SK-N-SH (cell line): ENCODE measurements around the gene FRYL. TPM values are rescaled to one million over a fixed set of nuclear protein-coding genes. Genes with fewer than 3 reads are reported as not detected.
"Not testable (repeated sequence)": the region's sequence is repeated elsewhere in the genome, so short reads cannot be mapped to it uniquely, and the experiment has no call there.

Experiments
- CTCF ChIA-PET: fragments of 300-600, 350-600 bp; formaldehyde crosslinking; extraction: SDS; loops from one replicate; lab custom pipeline; 2021; lab: Yijun Ruan, JAX
- POLR2A ChIA-PET: fragments of 350-600 bp; sonication (Branson Sonifier 250); formaldehyde crosslinking; extraction: SDS; loops from one replicate; lab custom pipeline; 2020; ENCODE audit warnings: antibody characterized with exemption, inconsistent platforms; lab: Yijun Ruan, JAX
- DNase-seq: peaks from one replicate; pipeline ENCODE4 v3.0.0; 2012
- H2AFZ ChIP-seq: fragments of 200-600 bp; sonication (generic); 2 replicates; pipeline ENCODE4 v1.8.1; 2016; ENCODE audit warnings: antibody characterized with exemption, mild to moderate bottlenecking, low read depth
- H3F3A ChIP-seq: fragments of 200-600 bp; sonication (generic); replicated peaks from 2 replicates; pipeline ENCODE3; 2016; ENCODE audit warnings: antibody characterized with exemption, mild to moderate bottlenecking; ENCODE audit not compliant: insufficient read depth
- H3K27ac ChIP-seq, 2 experiments: fragments of 200-500 bp in 1 of 2; fragments of 200-600 bp in 1 of 2; sonication (Bioruptor generic) in 1 of 2; sonication (generic), shearing (Covaris generic) in 1 of 2; 2 replicates each; pipeline versions ENCODE4 v1.5.1 to v1.6.1; 2014 to 2016; ENCODE audit warnings: low read depth in 2 of 2, inconsistent platforms in 1 of 2, low read length in 1 of 2, mild to moderate bottlenecking in 1 of 2, mixed read lengths in 1 of 2
- H3K27me3 ChIP-seq: fragments of 200-600 bp; sonication (generic), shearing (Covaris generic); 2 replicates; pipeline ENCODE4 v1.6.1; 2016; ENCODE audit warnings: mixed run types; ENCODE audit not compliant: insufficient read depth
- H3K36me3 ChIP-seq, 2 experiments: fragments of 200-500 bp in 1 of 2; fragments of 200-600 bp in 1 of 2; sonication (Bioruptor generic) in 1 of 2; sonication (generic) in 1 of 2; replicated peaks in 1 of 2; 2 replicates each; pipeline versions ENCODE3 to v1.5.1; 2014 to 2016; ENCODE audit warnings: low read length in 1 of 2, mild to moderate bottlenecking in 1 of 2; ENCODE audit not compliant: insufficient read depth in 2 of 2, control insufficient read depth in 1 of 2
- H3K4me1 ChIP-seq, 2 experiments: fragments of 200-500 bp in 1 of 2; fragments of 200-600 bp in 1 of 2; sonication (Bioruptor generic) in 1 of 2; sonication (generic), shearing (Covaris generic) in 1 of 2; 2 replicates each; pipeline versions ENCODE4 v1.5.1 to v1.6.1; 2014 to 2016; ENCODE audit warnings: low read depth in 1 of 2, low read length in 1 of 2, mixed run types in 1 of 2; ENCODE audit not compliant: insufficient read depth in 2 of 2, control insufficient read depth in 1 of 2
- H3K4me2 ChIP-seq: fragments of 200-600 bp; sonication (generic), shearing (Covaris generic); 2 replicates; pipeline ENCODE4 v1.6.1; 2017; ENCODE audit warnings: mixed run types
- H3K4me3 ChIP-seq, 2 experiments: fragments of 200-500 bp in 1 of 2; fragments of 200-600 bp in 1 of 2; sonication (Bioruptor generic) in 1 of 2; sonication (generic), shearing (Covaris generic) in 1 of 2; 2 replicates each; pipeline versions ENCODE4 v1.5.1 to v1.8.1; 2014 to 2016; ENCODE audit warnings: low read depth in 2 of 2, inconsistent platforms in 1 of 2, low read length in 1 of 2, mild to moderate bottlenecking in 1 of 2, mixed read lengths in 1 of 2, moderate library complexity in 1 of 2
- H3K79me2 ChIP-seq: fragments of 200-600 bp; sonication (generic); 2 replicates; pipeline ENCODE4 v1.8.1; 2017; ENCODE audit warnings: mild to moderate bottlenecking; ENCODE audit not compliant: insufficient read depth
- H3K9ac ChIP-seq: fragments of 200-600 bp; sonication (generic); 2 replicates; pipeline ENCODE4 v1.6.1; 2017; ENCODE audit warnings: mixed run types
- H3K9me2 ChIP-seq: fragments of 200-600 bp; sonication (generic); 2 replicates; pipeline ENCODE4 v1.6.1; 2017; ENCODE audit warnings: mixed run types
- H3K9me3 ChIP-seq: fragments of 200-600 bp; sonication (generic); 2 replicates; pipeline ENCODE4 v1.6.1; 2017; ENCODE audit warnings: mixed run types, mild to moderate bottlenecking, moderate library complexity
- H4K20me1 ChIP-seq: fragments of 200-600 bp; sonication (generic); 2 replicates; pipeline ENCODE4 v1.6.1; 2017; ENCODE audit warnings: mild to moderate bottlenecking, mixed run types; ENCODE audit not compliant: insufficient read depth
- CHD2 ChIP-seq: fragments of 150-350 bp; IDR thresholded peaks from 2 replicates; pipeline ENCODE4 v1.6.1; 2018; ENCODE audit warnings: low read length; ENCODE audit not compliant: partially characterized antibody
- ELF1 ChIP-seq: IDR thresholded peaks from 2 replicates; pipeline ENCODE4 v1.4.0; 2012
- EZH2phosphoT487 ChIP-seq: fragments of 200-600 bp; sonication (generic); IDR thresholded peaks from 2 replicates; pipeline ENCODE4 v1.6.1; 2017; ENCODE audit warnings: low read depth, mixed run types, mild to moderate bottlenecking, antibody characterized with exemption, moderate library complexity, borderline replicate concordance
- FOSL2 ChIP-seq: IDR thresholded peaks from 2 replicates; pipeline ENCODE4 v1.4.0; 2012; ENCODE audit warnings: low read depth, mild to moderate bottlenecking, moderate library complexity, borderline replicate concordance
- FOXM1 ChIP-seq: IDR thresholded peaks from 2 replicates; pipeline ENCODE4 v1.4.0; 2012; ENCODE audit warnings: low read depth, mild to moderate bottlenecking
- GABPA ChIP-seq: IDR thresholded peaks from 2 replicates; pipeline ENCODE4 v1.4.0; 2012; ENCODE audit warnings: low read depth, mild to moderate bottlenecking
- JUND ChIP-seq: IDR thresholded peaks from 2 replicates; pipeline ENCODE4 v1.4.0; 2012
- MAX ChIP-seq: IDR thresholded peaks from 2 replicates; pipeline ENCODE4 v1.4.0; 2012; ENCODE audit warnings: low read depth
- NFIC ChIP-seq: IDR thresholded peaks from 2 replicates; pipeline ENCODE4 v1.4.0; 2012; ENCODE audit warnings: borderline replicate concordance
- NRF1 ChIP-seq: IDR thresholded peaks from 2 replicates; pipeline ENCODE4 v1.6.1; 2012; ENCODE audit warnings: low read depth, mild to moderate bottlenecking, low read length
- POLR2AphosphoS5 ChIP-seq: IDR thresholded peaks from 2 replicates; pipeline ENCODE4 v1.6.1; 2012; ENCODE audit warnings: low read depth, low read length
- RAD21 ChIP-seq: IDR thresholded peaks from 2 replicates; pipeline ENCODE4 v1.6.1; 2012; ENCODE audit warnings: mild to moderate bottlenecking, low read length
- RFX5 ChIP-seq: IDR thresholded peaks from 2 replicates; pipeline ENCODE4 v1.6.1; 2012; ENCODE audit warnings: mild to moderate bottlenecking, improper control_type of control experiment, low read length
- SMC3 ChIP-seq: IDR thresholded peaks from 2 replicates; pipeline ENCODE4 v1.6.1; 2012; ENCODE audit warnings: low read depth, low read length, improper control_type of control experiment
- TAF1 ChIP-seq: IDR thresholded peaks from 2 replicates; pipeline ENCODE4 v1.6.1; 2012; ENCODE audit warnings: low read depth, mild to moderate bottlenecking, low read length, moderate library complexity, borderline replicate concordance
- TCF12 ChIP-seq: IDR thresholded peaks from 2 replicates; pipeline ENCODE4 v1.4.0; 2012
- TEAD4 ChIP-seq: IDR thresholded peaks from 2 replicates; pipeline ENCODE4 v1.4.0; 2012; ENCODE audit warnings: mild to moderate bottlenecking, borderline replicate concordance; ENCODE audit not compliant: insufficient read depth
- USF2 ChIP-seq: fragments of 150-350 bp; IDR thresholded peaks from 2 replicates; pipeline ENCODE4 v1.6.1; 2017; ENCODE audit warnings: antibody characterized with exemption, low read length, low read depth, borderline replicate concordance
- YY1 ChIP-seq: IDR thresholded peaks from 2 replicates; pipeline ENCODE4 v1.4.0; 2012; ENCODE audit warnings: low read depth, mild to moderate bottlenecking
- WGBS: methylation state at CpG from one replicate; pipeline ENCODE4 v1.1.6; 2017; ENCODE audit warnings: low lambda C conversion rate; 5-methylcytosine and 5-hydroxymethylcytosine counted together
- polyA plus RNA-seq, 3 experiments: library from polyadenylated mRNA; depleted of rRNA; stranded (reverse); fragments of >200 nt; gene quantifications; 2 replicates each; pipeline ENCODE4 v1.2.3, GENCODE V29; 2012
- TF ChIP-seq, protein P1 (sequence below): IDR thresholded peaks from 2 replicates; pipeline ENCODE4 v1.4.0; 2012; ENCODE audit warnings: low read depth, borderline replicate concordance

Gene FRYL
- polyA plus RNA-seq, 1 of the 3 experiments (the other 2 are of a cell fraction), result 8.2 TPM

- Histone ChIP-seq H3F3A (no peaks in the 10 kb centered on the region), H3K36me3 (no peaks in the 10 kb centered on the region), H3K4me1 (no peaks in the 10 kb centered on the region), H3K4me3 (no peak overlapping the region), H3K9me3 (no peaks in the 10 kb centered on the region), H4K20me1 (no peaks in the 10 kb centered on the region), H2AFZ (no peak overlapping the region), H3K27me3 (no peaks in the 10 kb centered on the region), H3K9ac (no peak overlapping the region), H3K9me2 (no peaks in the 10 kb centered on the region), H3K79me2 (no peaks in the 10 kb centered on the region), H3K27ac (no peak overlapping the region), H3K4me2 (no peak overlapping the region)
- ChIA-PET POLR2A (no interaction called here), CTCF (no interaction called here)
- TF ChIP-seq MAX (no peak), NFIC (no peak), TEAD4 (no peak), FOXM1 (no peak), CHD2 (no peak), RFX5 (no peak), TAF1 (no peak), YY1 (no peak), NRF1 (no peak), SMC3 (no peak), USF2 (no peak), POLR2AphosphoS5 (no peak), RAD21 (no peak), TCF12 (no peak), JUND (no peak), GABPA (no peak), ELF1 (no peak), EZH2phosphoT487 (no peak), FOSL2 (no peak)
- TF ChIP-seq, protein P1, sequence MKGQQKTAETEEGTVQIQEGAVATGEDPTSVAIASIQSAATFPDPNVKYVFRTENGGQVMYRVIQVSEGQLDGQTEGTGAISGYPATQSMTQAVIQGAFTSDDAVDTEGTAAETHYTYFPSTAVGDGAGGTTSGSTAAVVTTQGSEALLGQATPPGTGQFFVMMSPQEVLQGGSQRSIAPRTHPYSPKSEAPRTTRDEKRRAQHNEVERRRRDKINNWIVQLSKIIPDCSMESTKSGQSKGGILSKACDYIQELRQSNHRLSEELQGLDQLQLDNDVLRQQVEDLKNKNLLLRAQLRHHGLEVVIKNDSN, result no peak
- DNase-seq, result no peak
- WGBS, result 79% methylated on average over 3 of the region's 6 CpGs
Observed at GRCh38 chr4:48816971-48817370, 36.9 kb upstream of the FRYL start.

DNA sequence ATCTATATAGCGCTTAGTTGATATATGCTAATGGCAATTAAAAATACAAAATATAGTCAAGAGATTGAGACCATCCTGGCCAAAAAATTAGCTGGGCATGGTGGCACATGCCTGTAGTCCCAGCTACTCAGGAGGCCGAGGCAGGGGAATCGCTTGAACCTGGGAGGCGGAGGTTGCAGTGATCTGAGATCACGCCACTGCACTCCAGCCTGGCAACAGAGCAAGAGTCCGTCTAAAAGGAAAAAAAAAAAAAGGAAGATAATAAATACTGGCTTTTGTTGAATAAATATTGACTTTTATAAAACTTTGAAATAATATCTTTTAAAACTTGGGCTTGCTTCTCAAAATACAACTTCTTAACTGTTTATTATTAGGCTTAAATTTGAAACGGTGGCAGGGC lies 36.2 kb upstream of the FRYL start:
- H3K9me2 ChIP-seq, POLR2A ChIA-PET, H3K9me3 ChIP-seq, H3K27ac ChIP-seq, H3K4me3 ChIP-seq, H2AFZ ChIP-seq, DNase-seq, H3K4me1 ChIP-seq, H3F3A ChIP-seq, H3K4me2 ChIP-seq, H3K9ac ChIP-seq, H3K79me2 ChIP-seq, H3K36me3 ChIP-seq, H4K20me1 ChIP-seq, H3K27me3 ChIP-seq: not testable (repeated sequence)
- 93% methylated on average over 7 of the region's 7 CpGs for WGBS
- CTCF ChIA-PET, result interaction anchor here (1.6 kb wide), 1 partner anchor 238 kb away, joined by 4 read pairs; no protein-coding TSS in a partner anchor
